ENCODE results near the gene IL9.
"Not testable (repeated sequence)": the region's sequence is repeated elsewhere in the genome, so short reads cannot be mapped to it uniquely, and the experiment has no call there.

IL9 gene

DNA sequence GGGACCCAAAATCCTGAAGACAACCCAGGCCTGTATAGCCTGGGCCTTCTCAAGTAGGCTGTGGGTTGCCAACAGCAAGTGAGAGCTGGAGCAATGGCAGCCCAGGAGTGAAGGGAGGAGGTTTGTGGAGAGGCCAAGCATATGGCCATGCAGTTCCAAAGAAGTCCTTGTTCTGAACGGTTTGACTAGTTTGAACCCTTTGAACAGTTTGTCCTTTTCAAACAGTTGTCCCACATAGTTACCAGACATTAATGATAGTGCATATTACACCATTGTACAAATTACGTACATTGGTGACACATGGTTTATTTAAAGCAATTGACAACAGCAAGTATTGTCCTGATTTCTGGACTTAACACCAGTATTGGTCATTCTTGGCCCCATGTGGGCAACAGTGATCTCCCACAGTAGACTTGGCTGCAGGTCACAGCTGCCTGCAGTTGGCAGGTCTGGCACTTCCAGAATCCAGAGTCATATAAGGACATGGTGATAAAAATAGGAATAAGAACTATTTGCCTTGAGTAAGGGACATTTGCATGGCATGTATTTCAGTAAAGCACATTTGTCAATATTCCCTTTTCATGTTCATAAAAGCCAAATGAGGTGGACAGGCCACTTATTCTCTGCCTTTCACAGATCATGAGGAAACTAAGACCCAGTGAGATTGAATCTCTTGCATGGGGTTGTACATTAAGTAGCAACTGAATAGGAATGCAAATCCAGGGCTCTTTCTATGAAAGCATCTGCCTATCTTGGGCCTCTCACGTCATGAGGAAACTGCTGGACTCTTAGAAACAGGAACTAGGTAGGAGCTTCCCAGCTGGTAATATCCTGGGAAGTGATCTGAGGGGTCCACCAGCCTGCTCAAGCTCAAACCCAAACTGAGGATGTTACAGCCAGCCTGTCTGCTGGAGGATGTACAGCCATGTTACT lies 30.9 kb downstream of the IL9 start:
- DNase-seq: no peak

DNA sequence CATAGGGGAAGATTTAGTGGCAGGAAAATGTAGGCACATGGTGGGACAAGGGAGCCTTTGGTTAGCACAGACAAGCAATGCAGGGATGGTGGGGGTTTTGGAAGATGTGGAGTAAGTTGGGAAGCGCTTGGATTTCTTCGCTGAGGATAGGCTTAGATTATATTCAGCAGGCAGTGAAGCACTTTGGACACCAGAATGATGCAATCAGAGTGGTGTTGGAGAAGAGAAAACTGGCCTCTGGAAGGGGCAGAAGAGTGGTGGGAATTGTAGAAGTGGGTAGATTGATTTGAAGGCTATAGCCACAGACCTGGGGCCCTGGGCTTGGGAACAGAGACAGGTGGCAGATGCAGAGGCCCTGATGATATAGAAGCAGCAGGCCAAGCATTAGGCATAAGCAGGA lies 32.9 kb downstream of the IL9 start:
- no peak for DNase-seq

- DNase-seq: no peak
These were observed 33.6 kb downstream of the IL9 start for GRCh38 chr5:135862086-135862485.

GRCh38 chr5:135861641-135862040 lies 34.0 kb downstream of the IL9 start:
- no peak for DNase-seq

GRCh38 chr5:135859641-135860040 lies 36.0 kb downstream of the IL9 start:
- DNase-seq: no peak

DNA sequence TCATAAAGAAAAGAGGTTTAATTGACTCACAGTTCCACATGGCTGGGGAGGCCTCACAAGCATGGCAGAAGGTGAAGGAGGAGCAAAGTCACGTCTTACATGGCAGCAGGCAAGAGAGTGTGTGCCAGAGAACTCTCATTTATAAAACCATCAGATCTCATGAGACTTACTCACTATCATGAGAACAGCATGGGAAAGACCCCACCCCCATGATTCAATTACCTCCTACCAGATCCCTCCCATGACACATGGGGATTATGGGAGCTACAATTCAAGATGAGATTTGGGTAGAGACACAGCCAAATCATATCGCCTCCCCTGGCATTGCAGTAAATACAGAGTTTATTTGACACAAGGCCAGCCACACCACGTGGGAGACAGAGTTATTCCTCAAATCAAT lies 36.5 kb downstream of the IL9 start:
- not testable (repeated sequence) for DNase-seq

GRCh38 chr5:135857630-135858311 lies 37.9 kb downstream of the IL9 start:
- no peak for DNase-seq

DNA sequence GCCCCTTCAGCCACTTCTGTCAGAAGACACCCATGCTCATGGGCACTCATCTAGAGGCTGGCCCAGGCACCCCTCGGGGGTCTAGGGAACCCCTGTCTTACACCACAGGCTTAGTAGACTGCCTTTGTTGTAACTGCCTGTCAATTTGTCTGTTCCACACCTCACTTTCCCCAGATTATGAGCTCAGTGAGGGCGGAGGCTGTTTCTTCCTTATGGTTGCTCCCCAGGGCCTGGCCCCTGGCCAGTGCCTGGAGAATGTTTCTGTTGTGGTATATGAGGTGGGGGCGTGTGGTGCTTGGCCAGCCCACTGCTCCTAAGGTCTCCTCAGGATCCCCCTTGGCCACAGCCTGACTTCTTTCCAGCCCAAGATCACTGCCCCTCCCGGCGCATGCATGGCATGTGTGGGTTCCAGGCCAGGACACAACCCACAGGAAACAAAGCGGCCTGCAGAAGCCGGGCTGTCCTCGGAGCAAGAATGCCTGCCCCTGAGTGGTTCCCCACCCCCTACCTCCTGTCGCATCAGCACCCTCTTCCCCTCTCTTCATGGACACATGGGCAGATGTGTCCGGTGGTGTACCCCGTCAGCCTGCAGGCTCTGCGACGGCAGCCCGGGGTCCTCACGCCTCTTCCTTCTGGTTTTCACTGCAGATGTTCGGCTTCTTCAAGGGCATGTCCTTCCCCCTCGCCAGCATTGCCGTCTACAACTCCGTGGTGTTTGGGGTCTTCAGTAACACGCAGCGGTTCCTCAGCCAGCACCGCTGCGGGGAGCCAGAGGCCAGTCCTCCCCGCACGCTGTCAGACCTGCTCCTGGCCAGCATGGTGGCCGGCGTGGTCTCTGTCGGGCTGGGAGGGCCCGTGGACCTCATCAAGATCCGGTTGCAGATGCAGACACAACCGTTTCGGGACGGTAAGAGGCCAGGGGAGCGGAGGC lies 43.5 kb downstream of the IL9 start:
- DNase-seq: no peak

- no peak for DNase-seq
These were observed 44.3 kb downstream of the IL9 start for GRCh38 chr5:135851186-135851914.

GRCh38 chr5:135850671-135851070 lies 45.0 kb downstream of the IL9 start:
- no peak for DNase-seq

DNA sequence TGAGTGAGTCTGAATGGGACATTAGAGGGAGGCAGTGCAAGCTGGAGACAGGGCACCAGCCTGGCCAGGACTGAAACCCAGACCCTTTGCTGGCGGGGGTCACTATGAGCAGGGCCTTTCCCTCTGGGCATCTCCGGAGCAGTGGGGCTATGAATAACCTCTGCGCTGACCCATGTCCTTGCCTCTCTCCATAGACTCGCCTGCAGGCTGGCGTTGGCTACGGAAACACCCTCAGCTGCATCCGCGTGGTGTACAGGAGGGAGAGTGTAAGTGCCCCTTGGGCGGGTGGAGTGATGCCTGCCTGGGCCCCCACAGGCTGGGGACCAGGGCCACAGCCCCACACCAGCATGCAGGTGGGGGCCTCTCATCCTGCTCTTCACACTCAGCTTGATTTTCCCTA lies 45.4 kb downstream of the IL9 start:
- DNase-seq: no peak

GRCh38 chr5:135847976-135848375 lies 47.7 kb downstream of the IL9 start:
- DNase-seq: no peak

DNA sequence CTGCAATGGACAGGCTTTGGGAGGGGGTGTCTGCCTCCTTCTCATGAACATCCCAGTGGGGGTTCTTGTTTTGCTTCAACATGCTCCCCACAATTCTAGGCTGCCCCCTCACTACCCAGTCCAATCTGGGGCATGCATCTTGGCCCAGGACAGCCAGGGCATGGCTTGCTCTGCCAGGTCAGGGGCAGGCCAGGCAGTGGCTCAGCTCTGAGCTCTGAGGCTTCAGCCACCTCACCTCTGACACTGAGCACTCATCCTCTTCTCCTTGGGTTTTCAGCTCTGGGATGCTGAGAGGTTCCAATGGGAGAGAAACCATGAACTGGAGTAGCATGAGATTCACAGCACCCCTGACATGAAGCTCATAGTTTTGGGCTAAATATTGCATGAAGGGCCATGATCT lies 49.3 kb downstream of the IL9 start:
- no peak for DNase-seq

- DNase-seq: no peak
These were observed 51.9 kb downstream of the IL9 start for GRCh38 chr5:135843571-135844337.

- DNase-seq: no peak
These were observed 52.9 kb downstream of the IL9 start for GRCh38 chr5:135842737-135843136.
